ENCODE measurements around the gene SERPINA1.

GRCh38 chr14:94330857-94331256 lies 57.5 kb downstream of the SERPINA1 start:
- TF ChIP-seq CTCF (IDR thresholded peaks at IDR 0.05) (no peak), EZH2 (IDR thresholded peaks at IDR 0.05; ENCODE audit: borderline replicate concordance, insufficient read depth, low read depth, low read length, poor library complexity, severe bottlenecking) (no peak)

Measured in B cell (primary cell).